GM18517 (cell line): Measurements from ENCODE around the gene TMEM205.
"Not testable (repeated sequence)": the region's sequence is repeated elsewhere in the genome, so short reads cannot be mapped to it uniquely, and the experiment has no call there.

Experiments
- ATAC-seq: cut with Tn5 transposase; IDR thresholded peaks from one replicate; pipeline ENCODE4 v1.9.1; 2021; ENCODE audit warnings: mild to moderate bottlenecking, moderate library complexity; ENCODE audit not compliant: unreplicated experiment

TMEM205 gene

DNA sequence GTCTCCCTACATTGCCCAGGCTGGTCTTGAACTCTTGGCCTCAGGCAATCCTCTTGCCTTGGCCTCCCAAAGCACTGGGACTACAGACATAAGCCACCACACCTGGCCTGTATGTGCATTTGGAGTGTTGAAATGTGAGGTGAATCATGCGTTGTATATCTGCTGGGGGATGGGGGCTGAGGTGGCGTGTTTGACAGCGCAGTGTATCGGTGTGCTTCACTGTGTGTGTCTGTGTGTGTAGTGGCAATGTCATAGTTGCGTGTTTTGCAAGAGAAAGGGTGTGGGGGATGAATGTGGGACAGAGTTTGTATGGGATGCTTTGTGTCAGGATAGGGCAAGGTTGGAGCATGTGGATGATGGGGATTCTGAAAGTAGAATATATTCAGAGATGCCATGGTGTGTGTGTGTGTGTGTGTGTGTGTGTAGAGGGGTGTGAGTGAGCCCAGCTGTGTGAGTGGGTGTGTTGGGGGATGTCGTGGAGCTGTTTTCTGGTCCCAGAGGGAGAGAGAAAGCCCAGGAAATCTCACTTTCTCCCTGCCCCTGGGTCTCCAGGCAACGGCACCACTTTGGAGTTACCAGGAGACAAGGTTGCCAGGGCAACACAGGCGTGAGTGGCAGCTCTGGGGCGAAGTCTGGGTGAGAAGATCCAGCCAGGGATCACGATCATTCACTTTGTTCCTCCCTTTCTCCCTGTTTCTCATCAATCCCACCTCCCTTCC lies 27.3 kb upstream of the TMEM205 start:
- no peak for ATAC-seq

DNA sequence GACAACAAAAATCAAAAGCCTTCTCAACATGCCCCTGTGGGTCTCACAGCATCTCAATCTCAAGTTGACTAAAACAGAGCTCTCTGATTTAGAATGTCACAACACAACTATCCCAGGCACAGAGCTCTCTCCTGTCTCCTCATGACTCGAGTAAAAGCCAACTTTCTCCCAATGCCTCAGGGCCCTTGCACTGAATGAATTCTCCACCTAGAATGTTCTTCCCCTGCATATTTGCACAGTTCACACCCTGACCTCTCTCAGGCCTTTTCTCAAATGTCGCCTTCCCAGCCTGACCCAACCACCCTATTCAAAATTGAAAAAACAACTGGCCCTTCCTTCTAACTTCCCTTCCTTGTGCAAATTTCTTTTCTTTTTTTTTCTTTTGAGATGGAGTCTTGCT lies 24.7 kb upstream of the TMEM205 start:
- ATAC-seq, result no peak

DNA sequence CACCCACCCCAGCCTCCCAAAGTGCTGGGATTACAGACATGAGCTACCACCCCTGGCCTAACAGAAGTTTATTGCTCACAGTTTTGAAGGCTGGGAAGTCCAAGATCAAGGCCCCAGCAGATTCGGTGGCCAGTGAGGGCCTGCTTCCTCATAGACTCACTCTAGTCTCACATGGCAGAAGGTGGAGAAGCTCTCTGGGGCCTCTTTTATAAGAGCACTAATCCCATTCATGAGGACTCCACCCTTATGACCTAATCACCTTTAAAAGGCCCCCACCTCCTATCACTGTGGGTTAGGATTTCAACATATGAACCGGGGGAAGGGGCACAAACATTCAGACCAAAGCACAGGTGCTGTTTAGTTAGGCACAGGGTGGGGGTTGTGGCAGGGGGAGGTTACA lies 21.5 kb upstream of the TMEM205 start:
- ATAC-seq, result no peak

DNA sequence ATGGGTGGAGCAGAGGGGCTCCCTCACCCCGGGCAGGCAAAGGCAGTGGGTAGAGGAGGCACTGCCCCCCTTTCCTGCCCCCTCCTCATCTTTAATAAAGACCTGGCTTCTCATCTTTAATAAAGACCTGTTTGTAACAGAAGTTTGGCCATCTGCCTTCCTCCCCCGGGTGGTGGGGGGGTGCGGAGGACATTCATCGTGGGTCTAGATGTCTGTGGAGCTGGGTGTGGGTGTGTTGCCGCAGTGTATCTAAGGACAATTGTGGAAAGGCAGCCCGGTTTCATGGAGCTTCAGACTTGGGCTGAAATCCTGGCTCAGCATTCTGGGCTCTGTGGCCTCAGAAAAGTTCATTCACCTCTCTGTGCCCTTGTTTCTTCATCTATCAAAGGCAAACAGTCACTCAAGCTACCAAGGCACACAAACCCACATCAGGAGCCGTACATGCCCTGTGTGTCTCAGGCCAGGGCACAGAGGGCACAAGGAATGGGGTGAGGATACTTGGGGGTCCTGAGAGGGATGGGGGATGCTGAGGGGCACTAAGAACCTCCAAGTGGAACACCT lies 19.6 kb upstream of the TMEM205 start:
- ATAC-seq, result no peak

DNA sequence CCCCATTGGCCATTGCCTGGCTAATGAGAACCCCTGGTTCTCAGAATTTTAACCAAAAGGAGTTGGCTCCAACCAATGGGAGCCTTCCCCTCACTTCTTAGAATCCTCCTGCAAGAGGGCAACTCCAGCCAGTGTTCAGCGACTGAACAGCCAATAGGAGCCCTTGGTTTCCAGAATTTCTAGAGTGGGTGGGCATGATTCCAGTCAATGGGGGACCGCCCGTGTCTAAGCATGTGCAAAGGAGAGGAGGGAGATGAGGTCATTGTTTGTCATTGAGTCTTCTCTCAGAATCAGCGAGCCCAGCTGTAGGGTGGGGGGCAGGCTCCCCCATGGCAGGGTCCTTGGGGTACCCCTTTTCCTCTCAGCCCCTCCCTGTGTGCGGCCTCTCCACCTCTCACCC lies 18.9 kb upstream of the TMEM205 start:
- ATAC-seq, result no peak

DNA sequence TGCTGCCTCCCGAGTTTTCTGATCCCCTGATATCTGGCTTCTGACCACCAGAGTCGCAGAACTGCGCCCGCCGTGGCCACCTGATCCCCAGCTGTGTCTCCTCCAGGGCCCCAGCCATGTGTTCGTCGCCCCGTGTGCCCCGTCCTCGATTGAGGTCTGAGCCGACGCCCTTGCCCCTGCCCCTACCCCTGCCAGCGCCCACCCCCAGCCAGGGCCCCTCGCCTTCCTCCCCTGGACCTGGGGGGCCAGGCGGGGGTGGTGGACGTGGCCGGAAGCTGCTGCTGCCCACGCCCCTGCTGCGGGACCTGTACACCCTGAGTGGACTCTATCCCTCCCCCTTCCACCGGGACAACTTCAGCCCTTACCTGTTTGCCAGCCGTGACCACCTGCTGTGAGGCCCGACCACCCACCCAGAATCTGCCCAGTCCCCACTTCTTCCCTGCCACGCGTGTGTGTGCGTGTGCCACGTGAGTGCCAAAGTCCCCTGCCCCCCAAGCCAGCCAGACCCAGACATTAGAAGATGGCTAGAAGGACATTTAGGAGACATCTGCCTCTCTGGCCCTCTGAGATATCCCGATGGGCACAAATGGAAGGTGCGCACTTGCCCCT lies 18.3 kb upstream of the TMEM205 start:
- ATAC-seq, result no peak

DNA sequence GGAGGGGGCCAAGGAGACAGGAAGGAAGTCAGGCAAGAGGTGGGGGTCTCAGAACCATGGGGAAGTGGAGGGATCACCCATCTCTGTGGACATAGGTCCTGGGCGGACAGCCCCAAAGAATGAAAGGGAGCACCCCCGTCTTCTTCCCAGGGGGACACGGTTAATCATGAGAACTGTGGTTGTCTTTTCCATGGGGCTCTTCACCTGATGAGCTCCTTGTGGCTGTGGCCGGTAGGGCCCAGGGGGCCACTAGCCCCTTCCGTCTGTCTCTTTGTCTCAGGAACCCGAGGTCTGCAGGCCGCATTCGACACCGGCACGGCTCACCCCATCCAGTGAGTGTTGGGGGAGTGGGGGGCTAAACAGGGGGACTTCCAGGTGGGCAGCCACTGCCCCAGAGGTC lies 17.8 kb upstream of the TMEM205 start:
- ATAC-seq, result no peak

DNA sequence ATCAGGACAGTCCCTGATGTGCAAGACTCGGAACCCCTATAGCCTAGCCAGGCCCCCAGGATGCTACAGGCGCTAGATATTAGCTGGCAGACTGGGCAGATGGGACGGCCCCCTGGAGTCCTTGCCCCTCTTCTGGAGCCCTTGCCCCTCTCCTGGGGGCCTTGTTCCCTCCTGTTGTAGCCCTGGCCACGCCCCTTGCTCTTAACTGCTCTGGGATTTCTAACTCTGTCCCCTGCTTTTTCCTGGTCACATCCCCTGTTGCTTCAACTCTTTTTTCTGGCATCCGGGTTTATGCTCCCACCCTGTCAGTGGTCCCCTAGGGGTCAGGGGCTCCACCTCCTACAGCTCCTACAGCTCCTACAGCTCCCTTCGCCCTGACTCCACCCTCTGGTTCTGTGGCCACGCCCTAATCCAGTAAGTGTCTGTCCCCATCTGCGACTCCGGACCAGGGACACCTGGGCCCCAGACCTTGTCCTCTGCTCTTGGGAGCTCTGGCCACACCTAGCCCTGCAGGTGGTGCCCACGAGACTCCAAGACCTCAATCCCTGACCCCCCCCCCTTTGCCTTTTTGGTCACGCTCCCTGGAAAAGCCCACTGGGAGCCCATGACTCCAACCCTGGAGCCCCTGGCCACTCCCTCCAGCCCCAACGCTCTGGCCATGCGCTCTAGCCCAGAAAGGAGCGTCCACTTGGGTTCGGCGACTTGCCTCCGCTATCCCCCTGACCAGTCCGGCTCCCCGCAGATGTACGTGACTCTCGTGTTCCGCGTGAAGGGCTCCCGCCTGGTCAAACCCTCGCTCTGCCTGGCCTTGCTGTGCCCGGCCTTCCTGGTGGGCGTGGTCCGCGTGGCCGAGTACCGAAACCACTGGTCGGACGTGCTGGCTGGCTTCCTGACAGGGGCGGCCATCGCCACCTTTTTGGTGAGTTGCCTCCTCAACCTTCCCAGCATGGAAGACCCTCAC lies 16.0 kb upstream of the TMEM205 start:
- ATAC-seq, result no peak

DNA sequence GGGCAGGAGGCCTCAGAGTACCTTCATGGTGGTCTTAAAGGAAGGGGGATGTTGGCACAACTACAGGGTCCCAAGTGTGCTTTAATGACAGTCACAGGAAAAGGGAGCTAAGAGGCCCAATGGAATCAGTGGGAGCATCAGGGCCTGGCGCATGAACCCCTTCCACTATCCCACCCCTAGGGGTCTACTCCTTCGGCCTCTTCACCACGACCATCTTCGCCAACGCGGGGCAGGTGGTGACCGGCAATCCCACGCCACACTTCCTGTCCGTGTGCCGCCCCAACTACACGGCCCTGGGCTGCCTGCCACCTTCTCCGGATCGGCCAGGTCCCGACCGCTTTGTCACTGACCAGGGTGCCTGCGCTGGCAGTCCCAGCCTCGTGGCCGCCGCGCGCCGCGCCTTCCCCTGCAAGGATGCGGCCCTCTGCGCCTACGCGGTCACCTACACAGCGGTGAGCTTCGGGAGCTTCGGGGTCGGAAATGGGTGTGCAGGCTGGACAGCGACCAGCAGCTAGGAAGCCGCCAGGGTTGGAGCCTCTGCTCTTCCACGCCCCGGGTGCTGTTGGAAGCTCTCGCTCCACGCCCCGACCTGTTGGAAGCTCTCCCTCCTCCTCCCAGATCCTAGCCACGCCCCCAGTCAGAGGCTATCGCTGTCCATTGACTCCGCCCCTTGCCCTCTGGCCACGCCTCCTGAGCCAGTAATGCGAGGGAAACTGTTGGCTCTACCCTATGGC lies 15.1 kb upstream of the TMEM205 start:
- ATAC-seq, result no peak

DNA sequence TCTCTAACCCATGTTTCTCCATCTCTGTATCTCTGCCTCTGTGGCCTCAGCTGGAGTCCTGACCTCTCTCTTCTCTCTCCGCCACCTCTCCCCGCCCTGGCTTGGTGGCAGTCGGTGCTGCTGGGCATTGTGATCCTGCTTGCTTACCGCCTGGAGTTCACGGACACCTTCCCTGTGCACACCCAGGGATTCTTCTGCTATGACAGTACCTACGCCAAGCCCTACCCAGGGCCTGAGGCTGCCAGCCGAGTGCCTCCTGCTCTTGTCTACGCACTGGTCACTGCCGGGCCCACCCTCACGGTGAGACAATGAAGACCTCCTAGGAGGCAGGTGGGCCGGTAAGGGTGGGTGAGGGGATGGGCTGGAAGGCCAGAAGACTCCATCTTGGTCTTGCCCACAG lies 13.4 kb upstream of the TMEM205 start:
- ATAC-seq, result no peak

DNA sequence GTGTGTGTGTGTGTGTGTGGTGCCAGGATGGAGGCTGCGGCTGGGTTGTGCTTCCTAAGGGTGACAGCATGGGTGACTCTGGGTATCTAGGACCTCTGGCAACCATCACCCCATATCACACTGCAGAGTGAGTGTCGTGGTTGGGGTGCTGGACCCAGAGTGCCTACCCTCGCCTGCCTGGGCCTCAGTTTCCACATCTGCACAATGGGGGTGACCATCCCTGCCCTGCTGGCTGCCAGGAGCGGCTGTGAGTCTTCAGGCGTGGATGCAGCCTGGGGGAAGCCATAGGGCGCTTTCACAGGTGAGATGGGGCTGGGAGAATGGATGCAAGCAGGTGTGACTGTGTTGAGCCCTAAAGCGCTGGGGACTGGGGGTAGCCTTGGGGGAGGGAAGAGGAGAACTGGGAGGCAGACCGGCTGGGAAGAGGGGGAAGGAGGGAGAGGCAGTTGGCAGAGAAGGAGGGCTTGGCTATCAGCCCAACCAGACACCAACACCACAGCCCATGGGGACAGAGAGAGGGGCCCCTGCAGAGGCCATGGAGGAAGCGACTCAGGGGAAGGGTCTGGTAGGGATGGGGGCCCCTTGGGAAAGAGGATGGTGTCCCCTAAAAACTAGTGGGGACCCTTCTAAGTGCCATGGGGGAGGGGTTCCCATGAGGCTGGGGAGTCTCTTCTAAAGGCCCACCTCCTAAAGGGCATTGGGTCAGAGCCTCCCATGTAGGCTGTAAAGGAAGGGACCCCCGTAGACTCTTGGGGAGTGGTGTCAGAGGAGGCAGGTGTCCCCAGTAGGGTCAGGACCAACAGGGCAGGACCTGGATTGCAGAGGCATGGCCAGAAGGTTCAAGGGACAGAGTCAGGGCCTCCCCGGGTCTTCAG lies 10.8 kb upstream of the TMEM205 start:
- no peak for ATAC-seq

DNA sequence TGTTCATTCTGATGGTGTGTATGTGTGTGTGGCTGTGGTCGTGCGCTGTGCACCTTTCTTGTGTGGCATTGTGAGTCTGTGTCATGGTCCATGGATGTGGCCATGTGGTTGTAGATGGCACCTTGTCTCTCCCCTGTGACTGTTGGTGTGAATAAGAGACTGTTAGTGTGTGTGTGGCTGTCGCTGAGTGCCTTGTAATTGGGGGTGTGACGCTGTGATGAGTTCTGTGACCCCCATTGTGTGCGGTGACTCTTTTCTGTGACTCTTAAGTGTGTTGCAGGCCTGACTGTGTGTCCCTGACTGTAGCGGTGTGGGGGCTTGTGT lies 10.0 kb upstream of the TMEM205 start:
- ATAC-seq, result no peak

DNA sequence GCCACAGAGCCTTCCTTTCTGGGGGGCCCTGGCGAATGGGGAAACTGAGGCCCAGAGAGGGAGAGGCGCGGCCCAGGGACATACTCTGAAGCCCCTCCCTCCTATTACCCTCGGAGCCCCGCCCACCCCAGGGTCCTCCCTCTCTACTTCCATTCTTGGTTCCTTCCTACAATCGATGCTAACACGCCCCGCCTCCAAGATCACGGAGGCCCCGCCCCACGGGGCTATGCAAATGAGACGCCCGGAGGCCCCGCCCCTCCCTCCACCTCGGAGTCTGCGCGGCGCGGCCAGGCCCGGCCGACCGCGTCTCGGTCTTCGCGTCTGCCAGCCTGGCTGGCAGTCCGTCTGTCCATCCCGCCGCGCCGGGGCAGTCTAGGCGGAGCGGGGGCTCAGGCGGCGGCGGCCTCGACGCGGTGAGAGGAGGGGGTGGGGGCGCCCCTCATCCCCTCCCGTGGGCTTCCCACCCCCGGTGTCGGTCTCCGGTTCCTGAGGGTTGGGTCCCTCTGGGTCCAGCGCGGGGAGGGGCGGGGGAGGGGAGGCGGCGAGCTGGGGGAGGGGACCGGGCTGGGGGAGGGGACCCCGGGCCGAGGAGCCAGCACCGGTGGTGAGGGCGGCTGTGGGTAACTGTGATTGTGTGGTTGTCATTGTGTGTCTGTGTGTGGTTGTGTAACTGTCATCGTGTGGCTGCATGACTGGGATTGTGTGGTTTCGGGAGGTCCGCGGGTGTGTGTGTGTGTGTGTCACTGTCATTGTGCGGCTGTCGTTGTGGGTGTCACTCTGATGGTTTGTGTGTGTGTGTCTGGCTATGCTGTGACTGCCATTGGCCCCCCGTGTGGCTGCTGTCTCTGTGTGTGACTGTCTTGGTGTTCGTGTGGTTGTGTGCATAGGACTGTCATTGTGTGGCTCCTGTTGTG lies 9.3 kb upstream of the TMEM205 start, which contains the start of gene PLPPR2:
Gene PLPPR2 (plus strand): TSS at position 273 of the 914 bp plus-strand sequence. CDS start 2,242 bp downstream, outside the sequence.
- no peak for ATAC-seq

DNA sequence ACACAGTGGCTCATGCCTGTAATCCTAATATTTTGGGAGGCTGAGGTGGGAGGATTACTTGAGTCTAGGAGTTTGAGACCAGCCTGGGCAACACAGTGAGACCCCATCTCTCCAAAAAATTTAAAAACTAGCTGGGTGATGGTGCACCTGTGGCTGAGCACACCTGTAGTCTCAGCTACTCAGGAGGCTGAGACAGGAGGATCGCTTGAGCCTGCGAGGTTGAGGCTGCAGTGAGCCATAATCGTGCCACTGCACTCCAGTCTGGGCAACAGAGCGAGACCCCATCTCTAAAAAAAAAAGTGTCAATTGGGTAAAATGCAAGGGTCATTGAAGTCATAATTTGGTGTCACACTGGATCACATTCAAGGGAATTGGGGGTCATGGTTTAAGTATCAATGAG lies 8.0 kb upstream of the TMEM205 start:
- ATAC-seq, result not testable (repeated sequence)

DNA sequence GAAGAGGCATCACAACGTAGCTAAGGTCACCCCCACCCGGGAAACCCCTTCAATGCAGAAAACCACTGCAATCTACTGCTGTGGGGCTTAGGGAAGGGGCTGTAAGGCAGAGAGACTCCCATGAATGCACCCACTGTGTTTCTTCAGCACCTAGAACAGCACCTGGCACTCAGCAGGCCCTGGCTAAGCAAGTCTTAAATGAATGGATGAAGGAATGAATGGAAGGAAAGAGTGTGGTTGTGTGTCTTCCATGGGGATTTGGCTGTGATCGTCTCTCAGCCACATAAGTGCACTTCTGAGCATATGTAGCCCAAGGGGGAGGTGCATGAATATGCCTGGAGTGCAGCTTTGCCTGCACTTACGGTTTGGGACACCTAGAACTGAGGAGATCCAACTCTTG lies 3.1 kb upstream of the TMEM205 start:
- ATAC-seq, result no peak

DNA sequence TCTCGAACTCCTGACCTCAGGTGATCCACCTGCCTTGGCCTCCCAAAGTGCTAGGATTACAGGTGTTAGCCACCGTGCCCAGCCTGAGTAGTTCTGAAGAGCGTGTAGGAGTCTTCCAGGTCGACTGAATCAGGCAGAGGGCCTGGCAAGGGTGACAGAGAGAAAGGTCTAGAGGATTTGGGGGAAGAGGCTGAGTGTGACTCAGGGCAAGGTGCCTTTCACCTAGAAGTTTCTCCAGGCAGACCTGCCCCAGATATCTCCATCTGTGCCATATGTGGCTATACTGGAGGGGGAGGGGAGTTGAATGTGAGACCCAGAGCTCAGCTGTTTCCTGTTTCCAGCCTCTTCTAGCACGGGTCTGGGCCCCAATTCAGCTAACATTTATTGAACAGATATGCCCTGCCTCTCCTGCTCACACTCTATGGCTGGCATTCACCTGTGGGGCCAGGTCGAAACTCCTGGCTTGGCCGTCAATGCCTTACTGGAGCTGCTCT lies 1.5 kb upstream of the TMEM205 start:
- ATAC-seq, result no peak

DNA sequence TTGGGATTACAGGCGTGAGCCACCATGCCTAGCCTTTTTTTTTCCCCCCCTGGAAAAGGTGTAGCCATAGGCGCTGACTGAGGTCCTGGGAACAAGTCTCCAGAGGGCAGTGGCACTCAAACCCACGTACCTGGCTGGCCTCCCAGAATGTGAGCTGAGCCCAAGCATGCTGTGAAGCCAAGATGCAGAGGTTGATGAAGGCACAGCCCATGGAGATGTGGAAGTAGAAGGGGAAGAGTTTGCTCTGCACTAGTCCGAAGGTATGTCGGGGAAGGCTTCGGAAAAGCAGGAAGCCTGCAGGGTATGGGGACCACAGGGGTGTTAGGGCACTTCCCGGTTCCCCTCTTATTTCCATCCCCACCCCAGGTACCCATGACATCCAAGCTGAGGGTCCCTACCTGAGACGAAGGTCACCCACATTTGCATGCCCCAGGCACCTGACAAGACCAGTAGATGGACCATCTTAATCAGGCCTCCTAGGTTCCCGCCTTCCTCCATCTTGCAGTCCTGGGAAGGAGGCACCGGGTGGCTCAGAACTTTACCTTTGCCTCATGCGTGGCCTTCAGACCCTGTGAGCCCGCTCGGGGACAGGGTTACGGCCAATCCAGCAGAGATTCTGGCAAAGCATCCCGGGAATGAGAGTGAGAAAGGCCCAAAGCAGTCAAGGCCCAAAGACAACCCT lies 805 bp downstream of the TMEM205 start:
- no peak for ATAC-seq

DNA sequence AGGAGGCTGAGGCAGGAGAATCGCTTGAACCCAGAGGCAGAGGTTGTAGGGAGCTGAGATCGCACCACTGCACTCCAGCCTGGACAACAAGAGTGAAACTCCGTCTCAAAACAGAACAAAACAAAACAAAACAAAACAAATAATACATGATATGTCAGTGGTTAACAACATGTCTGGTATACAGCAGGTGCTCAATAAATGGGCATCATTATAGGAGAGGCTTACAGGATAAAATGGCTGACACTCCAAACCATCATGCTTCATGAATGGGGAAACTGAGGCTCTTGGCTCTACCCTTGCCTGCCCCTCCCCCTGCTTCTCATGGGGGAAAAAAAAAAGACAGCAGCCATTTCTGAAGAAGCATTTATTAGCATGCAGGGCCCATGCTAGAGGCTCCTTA lies 3.6 kb downstream of the TMEM205 start:
- ATAC-seq, result no peak
